Retinal pigment epithelial cell (primary cell): ENCODE measurements around the gene ADAMTS4.

Experiments
- DNase-seq: peaks from one replicate; pipeline ENCODE4 v3.0.0-alpha.2; 2010; ENCODE audit warnings: low read depth
- H3K4me3 ChIP-seq: 2 replicates; pipeline ENCODE4 v1.5.1; 2011; ENCODE audit warnings: mild to moderate bottlenecking, low read length, control low read depth, moderate library complexity
- CTCF ChIP-seq: conservative IDR thresholded peaks from 2 replicates; pipeline ENCODE4 v1.5.1; 2011; ENCODE audit warnings: low read depth, low read length, control low read depth, inconsistent platforms

Gene ADAMTS4

DNA sequence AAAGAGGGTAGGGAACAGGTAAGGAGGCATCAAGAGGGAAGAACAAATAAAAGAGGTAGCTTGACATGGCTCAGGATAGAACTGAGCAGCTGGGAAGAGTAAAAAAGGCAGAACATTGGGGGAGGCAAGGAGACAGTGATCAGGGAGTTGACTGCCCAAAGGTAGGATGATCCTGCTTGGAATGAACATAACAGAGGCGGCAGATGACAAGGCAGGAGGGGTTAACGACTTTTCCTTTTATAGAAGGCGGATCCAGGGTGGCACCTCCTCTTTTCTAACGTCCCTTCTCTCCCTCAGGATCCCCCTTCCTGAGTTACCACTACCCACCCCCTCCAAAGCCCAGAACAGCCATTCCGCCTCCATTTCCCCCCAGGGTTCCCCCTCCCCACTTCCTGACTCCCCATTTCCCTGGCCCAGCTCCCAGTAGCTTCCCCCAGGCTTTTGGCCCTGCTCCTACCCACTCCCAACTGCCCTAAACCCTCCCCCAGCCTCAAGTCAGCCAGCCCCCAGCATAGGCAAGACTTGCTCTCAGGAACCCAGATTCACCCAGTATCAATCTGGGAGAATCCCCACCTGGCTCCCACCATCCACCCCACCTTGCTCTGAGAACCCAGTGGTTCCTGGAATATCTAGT is 769 bp upstream of the ADAMTS4 start:
- no peak for DNase-seq
- no peak overlapping the region for H3K4me3 ChIP-seq
- TF ChIP-seq CTCF, result no peak

DNA sequence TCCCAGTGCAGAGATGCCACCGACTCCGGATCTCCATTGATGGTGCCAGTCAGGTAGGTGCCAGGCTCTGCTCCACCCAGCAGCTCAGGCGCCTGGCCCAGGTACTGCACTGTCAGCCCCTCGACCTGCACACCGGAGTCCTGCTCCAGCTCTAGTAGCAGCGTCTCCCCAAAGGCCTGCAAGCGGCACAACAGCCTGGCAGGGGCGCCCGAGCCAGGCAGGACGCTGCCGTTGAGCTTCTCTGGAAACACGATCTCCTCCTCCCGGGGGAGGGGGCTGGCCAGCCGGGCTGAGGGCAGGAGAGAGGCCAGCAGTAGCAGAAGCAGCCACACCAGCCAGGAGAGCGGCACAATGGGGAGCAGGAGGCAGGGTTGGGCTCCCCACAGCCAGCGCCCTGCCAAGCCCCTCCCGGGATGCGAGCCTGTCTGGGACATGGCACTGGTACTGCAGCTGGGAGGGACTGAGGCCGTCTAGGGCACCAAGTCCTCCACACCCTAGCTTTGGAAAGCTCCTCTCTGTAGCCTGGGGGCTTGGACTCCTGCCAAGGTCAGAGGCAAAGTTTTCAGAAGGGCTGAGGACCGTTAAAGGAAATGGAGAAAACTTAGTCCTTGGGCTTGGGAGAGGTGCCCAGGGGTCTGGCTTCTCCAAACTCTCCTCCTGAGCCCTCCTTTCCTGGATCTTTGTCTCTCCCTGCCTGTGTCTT is 509 bp downstream of the ADAMTS4 start:
- no peak overlapping the region for H3K4me3 ChIP-seq
- no peak for TF ChIP-seq CTCF
- DNase-seq, result no peak

DNA sequence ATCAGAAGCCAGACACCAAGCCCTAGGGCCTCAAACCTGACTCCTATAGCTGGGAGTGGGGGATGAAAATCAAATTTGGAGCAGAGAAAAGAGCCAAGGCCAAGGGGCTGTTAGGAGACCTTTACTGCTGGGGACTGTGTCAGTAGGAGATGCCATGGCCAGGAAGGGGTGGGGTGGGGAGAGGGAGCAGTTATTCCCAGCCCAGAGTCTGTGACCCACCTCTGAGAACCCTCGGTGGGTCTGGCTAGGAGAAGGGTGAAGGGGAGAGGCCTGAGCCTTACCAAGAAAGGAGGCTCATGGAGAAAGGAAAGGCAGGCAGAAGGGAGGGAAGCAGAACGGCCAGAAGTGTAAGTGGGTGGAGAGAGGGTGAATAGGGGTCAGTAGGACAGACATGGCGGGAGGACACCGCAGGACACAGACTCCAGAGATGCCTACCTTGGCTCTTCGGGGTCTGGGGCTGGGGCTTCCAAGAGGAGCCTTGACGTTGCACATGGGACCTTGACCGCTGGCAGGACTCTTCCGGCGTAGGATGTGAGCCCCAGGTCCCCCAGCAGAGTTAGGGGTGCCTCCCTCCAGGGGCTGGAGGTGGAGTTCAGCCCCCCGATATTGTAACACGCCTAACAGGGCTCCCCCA is 1.2 kb downstream of the ADAMTS4 start:
- no peak for DNase-seq
- H3K4me3 ChIP-seq, result no peak overlapping the region
- no peak for TF ChIP-seq CTCF

DNA sequence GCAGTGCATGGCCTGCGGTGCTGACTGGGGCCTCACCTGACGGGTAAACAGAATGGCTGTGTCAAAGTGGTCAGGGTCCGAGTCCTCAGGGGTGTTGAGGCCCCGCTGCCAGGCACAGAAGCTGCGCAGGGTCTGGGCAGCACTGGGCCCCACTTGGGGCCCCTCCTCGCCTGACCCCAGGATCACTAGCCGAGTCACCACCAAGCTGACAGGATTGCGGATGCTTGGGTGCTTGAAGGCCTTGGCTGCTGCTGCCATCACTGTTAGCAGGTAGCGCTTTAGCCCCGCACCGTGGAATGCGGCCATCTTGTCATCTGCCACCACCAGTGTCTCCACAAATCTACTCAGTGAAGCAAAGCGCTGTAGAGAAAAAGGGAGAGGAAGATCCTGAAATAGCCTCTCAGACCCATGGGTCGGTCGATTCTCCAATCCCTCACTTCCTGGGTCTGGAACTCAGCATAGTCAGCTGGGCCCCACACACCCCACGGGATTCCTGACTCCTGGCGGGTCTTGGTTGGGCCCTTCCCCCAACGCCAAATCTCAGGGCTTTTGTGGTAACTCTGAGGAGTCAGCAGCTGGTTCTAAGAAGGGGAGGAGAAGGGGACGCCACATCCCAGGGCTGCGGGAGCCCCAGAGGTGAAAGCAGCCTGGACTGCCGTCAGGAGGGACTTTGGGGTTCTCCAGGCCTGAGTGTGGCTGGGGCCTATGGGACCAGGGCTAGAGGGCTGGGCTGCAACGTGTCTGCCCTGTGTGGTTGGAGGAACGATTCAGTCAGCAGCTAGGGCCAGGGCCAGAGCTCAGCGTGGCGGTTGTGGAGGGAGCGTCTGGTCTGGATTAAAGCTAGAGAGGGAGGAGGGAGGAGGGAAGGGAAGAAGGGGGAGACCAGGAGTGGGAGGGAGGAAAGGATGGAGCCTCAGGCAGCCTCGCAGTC is 2.1 kb downstream of the ADAMTS4 start:
- H3K4me3 ChIP-seq, result no peak overlapping the region
- peak; percentile 59 for DNase-seq
- no peak for TF ChIP-seq CTCF

GRCh38 chr1:161196111-161196510 is 2.7 kb downstream of the ADAMTS4 start:
- TF ChIP-seq CTCF, result no peak
- no peak overlapping the region for H3K4me3 ChIP-seq
- DNase-seq, result no peak

DNA sequence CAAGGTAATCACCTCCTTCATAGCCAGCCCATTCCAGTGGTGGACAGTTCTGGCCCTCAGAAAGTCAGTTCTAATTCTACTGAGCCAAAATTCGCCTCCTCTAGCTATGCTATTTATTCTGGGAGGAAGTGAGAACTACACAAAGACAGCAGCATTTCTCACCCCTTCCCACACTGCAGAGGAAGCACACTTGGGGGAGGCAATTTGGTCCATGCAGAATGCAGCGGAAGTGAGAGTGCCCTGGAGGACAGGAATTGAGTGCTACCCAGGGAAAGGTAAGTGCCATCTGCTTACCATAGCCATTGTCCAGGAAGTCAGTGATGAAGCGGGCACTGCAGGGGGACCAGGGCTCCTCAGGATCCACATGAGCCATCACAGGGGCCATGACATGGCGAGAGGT is 3.7 kb downstream of the ADAMTS4 start:
- no peak for DNase-seq
- no peak for TF ChIP-seq CTCF
- H3K4me3 ChIP-seq, result no peak overlapping the region
